H1 (cell line): ENCODE measurements around the gene HMMR.

Experiments
- ATF3 ChIP-seq: IDR thresholded peaks from 2 replicates; pipeline ENCODE4 v1.6.1; 2011; ENCODE audit warnings: low read depth, mild to moderate bottlenecking, low read length; ENCODE audit not compliant: insufficient read depth
- BCL11A ChIP-seq, 2 experiments: IDR thresholded peaks; one replicate each; pipeline ENCODE4 v1.6.1; 2011; ENCODE audit warnings: low read depth in 2 of 2, low read length in 2 of 2, mild to moderate bottlenecking in 2 of 2
- CHD1 ChIP-seq: IDR thresholded peaks from 2 replicates; pipeline ENCODE4 v1.6.1; 2012; ENCODE audit warnings: low read depth, low read length, improper control_type of control experiment
- CTCF ChIP-seq, 3 experiments: IDR thresholded peaks; 1 replicate in 2 of 3; 2 replicates in 1 of 3; pipeline versions ENCODE4 v1.5.1 to v1.6.1; 2011; ENCODE audit warnings: low read length in 3 of 3, mild to moderate bottlenecking in 3 of 3, inconsistent platforms in 2 of 3, low read depth in 1 of 3, moderate library complexity in 1 of 3; ENCODE audit not compliant: insufficient read depth in 1 of 3; ENCODE audit errors: control extremely low read depth in 1 of 3
- FOSL1 ChIP-seq: IDR thresholded peaks from 2 replicates; pipeline ENCODE4 v1.6.1; 2011; ENCODE audit warnings: mild to moderate bottlenecking, low read depth, low read length, moderate library complexity; ENCODE audit not compliant: insufficient read depth
- JUND ChIP-seq: IDR thresholded peaks from 2 replicates; pipeline ENCODE4 v1.6.1; 2011; ENCODE audit warnings: mild to moderate bottlenecking, improper control_type of control experiment, low read length
- KDM4A ChIP-seq: IDR thresholded peaks from one replicate; pipeline ENCODE4 v1.7.1; 2012; ENCODE audit warnings: low read depth, mild to moderate bottlenecking, moderate library complexity, low read length, inconsistent platforms; ENCODE audit not compliant: severe bottlenecking
- MAFK ChIP-seq: IDR thresholded peaks from 2 replicates; pipeline ENCODE4 v1.6.1; 2012; ENCODE audit warnings: low read depth, mild to moderate bottlenecking, improper control_type of control experiment, low read length
- POLR2A ChIP-seq, 2 experiments: IDR thresholded peaks; 1 replicate in 1 of 2; 2 replicates in 1 of 2; pipeline ENCODE4 v1.6.1; 2011; ENCODE audit warnings: low read depth in 2 of 2, low read length in 2 of 2, mild to moderate bottlenecking in 2 of 2; ENCODE audit errors: control extremely low read depth in 1 of 2
- POLR2AphosphoS5 ChIP-seq: IDR thresholded peaks from 2 replicates; pipeline ENCODE4 v1.6.1; 2011; ENCODE audit warnings: low read depth, low read length
- RNF2 ChIP-seq: fragments of 200-900, 300-1000 bp; sonication (generic); IDR thresholded peaks from 2 replicates; pipeline ENCODE4 v1.7.1; 2016; ENCODE audit warnings: borderline replicate concordance, low read depth, mild to moderate bottlenecking, antibody characterized with exemption, low read length; ENCODE audit not compliant: poor library complexity, severe bottlenecking; ENCODE audit errors: missing control alignments
- TAF1 ChIP-seq: IDR thresholded peaks from 2 replicates; pipeline ENCODE4 v1.6.1; 2011; ENCODE audit warnings: mild to moderate bottlenecking, low read depth, low read length
- TAF7 ChIP-seq: optimal IDR thresholded peaks from 2 replicates; pipeline ENCODE3; 2011; ENCODE audit warnings: low read depth, mild to moderate bottlenecking, inconsistent platforms, low read length, moderate library complexity, borderline replicate concordance

GRCh38 chr5:163512526-163512925 lies 52.1 kb downstream of the HMMR start:
- TF ChIP-seq TAF7: no peak
- no peak for TF ChIP-seq ATF3
- TF ChIP-seq CTCF (IDR thresholded peaks at IDR 0.05; ENCODE audit: control extremely low read depth in 1 of 3, insufficient read depth in 1 of 3, low read depth in 1 of 3, low read length in 3 of 3): no peak
- TF ChIP-seq FOSL1: no peak
- TF ChIP-seq BCL11A (IDR thresholded peaks at IDR 0.05; ENCODE audit: low read depth in 2 of 2, low read length in 2 of 2): no peak
- no peak for TF ChIP-seq POLR2A (IDR thresholded peaks at IDR 0.05; ENCODE audit: control extremely low read depth in 1 of 2, low read depth in 2 of 2, low read length in 2 of 2)
- TF ChIP-seq MAFK: no peak
- no peak for TF ChIP-seq TAF1
- TF ChIP-seq POLR2AphosphoS5: no peak
- no peak for TF ChIP-seq CHD1
- no peak for TF ChIP-seq KDM4A
- no peak for TF ChIP-seq JUND
- no peak for TF ChIP-seq RNF2
